ENCODE results near the gene SLC14A1.

DNA sequence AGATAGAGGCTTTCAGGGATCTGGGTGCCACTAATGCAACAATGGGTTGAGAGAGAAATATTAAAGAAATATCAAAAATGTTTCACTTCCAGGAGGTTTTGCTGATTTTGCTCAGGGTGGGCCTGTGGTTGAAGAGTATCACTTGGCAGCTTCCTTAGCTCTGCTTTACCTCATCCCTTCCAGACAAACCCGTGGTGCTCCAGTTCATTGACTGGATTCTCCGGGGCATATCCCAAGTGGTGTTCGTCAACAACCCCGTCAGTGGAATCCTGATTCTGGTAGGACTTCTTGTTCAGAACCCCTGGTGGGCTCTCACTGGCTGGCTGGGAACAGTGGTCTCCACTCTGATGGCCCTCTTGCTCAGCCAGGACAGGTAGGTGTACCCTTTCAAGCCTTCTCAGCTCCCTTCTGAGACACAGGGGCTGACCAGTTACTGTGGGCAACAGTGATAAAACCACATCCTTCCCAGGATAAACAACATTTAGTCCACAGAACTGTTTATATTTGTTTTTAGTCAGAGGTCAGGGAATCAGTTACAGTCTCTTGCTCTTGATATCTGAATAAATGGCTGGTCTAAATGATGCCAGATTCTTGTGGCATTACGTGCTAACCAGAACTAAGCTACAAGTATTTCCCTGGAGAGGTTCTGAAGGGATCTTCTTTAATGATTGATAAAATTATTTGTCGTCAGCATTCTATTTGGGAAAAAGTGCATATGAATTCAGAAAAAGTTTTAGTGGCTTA is 7.0 kb downstream of the SLC14A1 start:
- TF ChIP-seq, protein P1, sequence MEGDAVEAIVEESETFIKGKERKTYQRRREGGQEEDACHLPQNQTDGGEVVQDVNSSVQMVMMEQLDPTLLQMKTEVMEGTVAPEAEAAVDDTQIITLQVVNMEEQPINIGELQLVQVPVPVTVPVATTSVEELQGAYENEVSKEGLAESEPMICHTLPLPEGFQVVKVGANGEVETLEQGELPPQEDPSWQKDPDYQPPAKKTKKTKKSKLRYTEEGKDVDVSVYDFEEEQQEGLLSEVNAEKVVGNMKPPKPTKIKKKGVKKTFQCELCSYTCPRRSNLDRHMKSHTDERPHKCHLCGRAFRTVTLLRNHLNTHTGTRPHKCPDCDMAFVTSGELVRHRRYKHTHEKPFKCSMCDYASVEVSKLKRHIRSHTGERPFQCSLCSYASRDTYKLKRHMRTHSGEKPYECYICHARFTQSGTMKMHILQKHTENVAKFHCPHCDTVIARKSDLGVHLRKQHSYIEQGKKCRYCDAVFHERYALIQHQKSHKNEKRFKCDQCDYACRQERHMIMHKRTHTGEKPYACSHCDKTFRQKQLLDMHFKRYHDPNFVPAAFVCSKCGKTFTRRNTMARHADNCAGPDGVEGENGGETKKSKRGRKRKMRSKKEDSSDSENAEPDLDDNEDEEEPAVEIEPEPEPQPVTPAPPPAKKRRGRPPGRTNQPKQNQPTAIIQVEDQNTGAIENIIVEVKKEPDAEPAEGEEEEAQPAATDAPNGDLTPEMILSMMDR (IDR thresholded peaks at IDR 0.05; ENCODE audit: low read depth, low read length) = no peak
- TF ChIP-seq POLR2A (IDR thresholded peaks at IDR 0.05; ENCODE audit: extremely low read depth, insufficient read length) (no peak), MYC (IDR thresholded peaks at IDR 0.05; ENCODE audit: low read depth, low read length) (no peak)
